ENCODE measurements around the gene PTK6. TPM values are rescaled to one million over a fixed set of nuclear protein-coding genes. Genes with fewer than 3 reads are reported as not detected.

Gene PTK6
- total RNA-seq, 1 experiment from 2014 or later = 6.7 TPM

DNA sequence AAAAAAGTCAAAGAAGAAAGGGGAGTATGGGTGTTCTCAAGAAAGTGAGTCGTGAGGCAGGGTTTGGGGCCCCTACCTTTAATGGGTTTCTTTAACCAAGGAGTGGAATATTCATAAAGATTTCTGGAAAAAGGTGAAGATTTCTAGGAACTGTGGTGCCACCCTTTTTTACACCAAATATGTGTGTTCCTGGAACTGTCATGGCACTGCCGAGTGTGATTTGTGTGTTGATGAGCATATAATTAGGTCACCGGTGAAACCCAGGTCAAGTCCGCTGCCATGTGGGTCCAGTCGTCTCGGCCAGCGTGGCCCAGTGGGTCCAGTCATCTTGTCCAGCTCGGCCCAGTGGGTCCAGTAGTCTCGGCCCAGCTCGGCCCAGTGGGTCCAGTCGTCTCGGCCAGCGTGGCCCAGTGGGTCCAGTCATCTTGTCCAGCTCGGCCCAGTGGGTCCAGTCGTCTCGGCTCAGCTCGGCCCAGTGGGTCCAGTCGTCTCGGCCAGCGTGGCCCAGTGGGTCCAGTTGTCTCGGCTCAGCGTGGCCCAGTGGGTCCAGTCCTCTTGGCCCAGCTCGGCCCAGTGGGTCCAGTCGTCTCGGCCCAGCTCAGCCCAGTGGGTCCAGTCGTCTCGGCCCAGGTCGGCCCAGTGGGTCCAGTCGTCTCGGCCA lies 30.0 kb downstream of the PTK6 start:
- H3K9me2 ChIP-seq (ENCODE audit: insufficient read depth) = no peaks in the 10 kb centered on the region
- H3K27me3 ChIP-seq (ENCODE audit: insufficient read depth, low read length) = no peaks in the 10 kb centered on the region
- H4K20me1 ChIP-seq (ENCODE audit: insufficient read depth) = no peaks in the 10 kb centered on the region
- no peaks in the 10 kb centered on the region; a peak in 1 of 4 replicates for H3K9me3 ChIP-seq (ENCODE audit: control insufficient read depth in 1 of 2, insufficient read depth in 1 of 2, low read depth in 1 of 2, low read length in 2 of 2)
- no TSS peak for BruUV-seq (replicated peaks)
- H3K9ac ChIP-seq (ENCODE audit: low read length) = no peak overlapping the region
- H2AFZ ChIP-seq (ENCODE audit: low read depth, low read length, poor library complexity, severe bottlenecking) = no peak overlapping the region
- intact Hi-C loops (cut with micrococcal nuclease) = no loop called here
- H3K4me3 ChIP-seq (replicated peaks in 1 of 2; ENCODE audit: low read depth in 1 of 2, low read length in 2 of 2) = no peak overlapping the region
- H3K27ac ChIP-seq (ENCODE audit: low read depth, low read length) = no peak overlapping the region
- TF ChIP-seq FOSL1 (IDR thresholded peaks at IDR 0.05; ENCODE audit: low read depth) = no peak
- TF ChIP-seq CEBPB (IDR thresholded peaks at IDR 0.05; ENCODE audit: low read depth) = no peak
- H3K36me3 ChIP-seq (ENCODE audit: control insufficient read depth in 1 of 2, insufficient read depth in 2 of 2, low read length in 2 of 2) = no peaks in the 10 kb centered on the region
- H3K4me1 ChIP-seq (ENCODE audit: control insufficient read depth in 1 of 2, insufficient read depth in 2 of 2, low read length in 2 of 2) = peaks cover 3% of the 10 kb centered on the region in 2 experiments; a peak in 3 of 4 replicates
- ChIA-PET RAD21 (ENCODE audit: low non-redundant PET in 1 of 2, low total read pairs in 2 of 2, uncharacterized antibody in 2 of 2, unreplicated experiment in 2 of 2) (no interaction called here), CTCF (no interaction called here), POLR2A (no interaction called here)
- no peak for DNase-seq (ENCODE audit: low read depth, low spot score)
- ATAC-seq = no peak
- H3K4me2 ChIP-seq (ENCODE audit: low read length) = no peak overlapping the region
- H3K79me2 ChIP-seq (ENCODE audit: insufficient read depth, low read length) = no peaks in the 10 kb centered on the region

DNA sequence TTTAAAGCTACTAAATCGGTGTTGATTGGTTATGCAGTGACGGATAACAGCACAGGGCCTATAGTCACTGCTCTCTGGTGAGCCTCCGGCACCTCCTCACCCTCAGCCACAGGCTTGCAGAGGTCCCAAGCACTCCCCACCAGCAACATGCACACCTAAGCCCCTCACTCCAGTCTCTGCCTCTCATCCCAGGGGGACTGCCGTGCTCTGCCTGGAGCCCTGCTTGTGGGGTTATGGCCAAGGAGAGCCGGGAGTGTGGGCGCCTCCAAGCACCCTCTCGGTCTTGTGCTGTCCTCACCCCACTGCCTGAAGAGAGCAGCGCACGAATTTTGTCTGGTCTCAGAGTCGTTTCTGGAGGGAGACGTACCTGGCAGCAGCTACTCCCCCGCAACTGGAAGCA lies 31.5 kb downstream of the PTK6 start:
- Histone ChIP-seq H3K9me2 (ENCODE audit: insufficient read depth) (no peaks in the 10 kb centered on the region), H3K79me2 (ENCODE audit: insufficient read depth, low read length) (no peaks in the 10 kb centered on the region), H3K4me2 (ENCODE audit: low read length) (no peak overlapping the region), H4K20me1 (ENCODE audit: insufficient read depth) (no peaks in the 10 kb centered on the region), H2AFZ (ENCODE audit: low read depth, low read length, poor library complexity, severe bottlenecking) (no peak overlapping the region), H3K27ac (ENCODE audit: low read depth, low read length) (no peak overlapping the region), H3K36me3 (ENCODE audit: control insufficient read depth in 1 of 2, insufficient read depth in 2 of 2, low read length in 2 of 2) (no peaks in the 10 kb centered on the region), H3K4me1 (ENCODE audit: control insufficient read depth in 1 of 2, insufficient read depth in 2 of 2, low read length in 2 of 2) (peaks cover 6 to 12% of the 10 kb centered on the region in 2 experiments; a peak in 3 of 4 replicates), H3K9ac (ENCODE audit: low read length) (no peak overlapping the region), H3K9me3 (ENCODE audit: control insufficient read depth in 1 of 2, insufficient read depth in 1 of 2, low read depth in 1 of 2, low read length in 2 of 2) (no peaks in the 10 kb centered on the region; a peak in 1 of 4 replicates), H3K4me3 (replicated peaks in 1 of 2; ENCODE audit: low read depth in 1 of 2, low read length in 2 of 2) (no peak overlapping the region), H3K27me3 (ENCODE audit: insufficient read depth, low read length) (no peaks in the 10 kb centered on the region)
- CTCF ChIA-PET = no interaction called here
- POLR2A ChIA-PET = no interaction called here
- intact Hi-C loops (cut with micrococcal nuclease) = no loop called here
- DNase-seq (ENCODE audit: low read depth, low spot score) = no peak
- no TSS peak for BruUV-seq (replicated peaks)
- RAD21 ChIA-PET (ENCODE audit: low non-redundant PET in 1 of 2, low total read pairs in 2 of 2, uncharacterized antibody in 2 of 2, unreplicated experiment in 2 of 2) = no interaction called here
- no peak for ATAC-seq
- TF ChIP-seq EGR1 (IDR thresholded peaks at IDR 0.05; ENCODE audit: low read depth) (no peak), SP1 (IDR thresholded peaks at IDR 0.05; ENCODE audit: low read depth) (no peak), ELF1 (IDR thresholded peaks at IDR 0.05; ENCODE audit: borderline replicate concordance, low read depth) (no peak), EZH2 (IDR thresholded peaks at IDR 0.05) (no peak), RAD21 (IDR thresholded peaks at IDR 0.05; ENCODE audit: low read depth) (no peak), YY1 (IDR thresholded peaks at IDR 0.05; ENCODE audit: extremely low read depth, insufficient replicate concordance, low read depth, low read length) (no peak), POLR2A (IDR thresholded peaks at IDR 0.05; ENCODE audit: borderline replicate concordance, extremely low read depth, insufficient read depth, insufficient read length) (no peak), EZH2phosphoT487 (IDR thresholded peaks at IDR 0.05; ENCODE audit: borderline replicate concordance) (no peak), FOSL1 (IDR thresholded peaks at IDR 0.05; ENCODE audit: low read depth) (no peak), POLR2AphosphoS5 (IDR thresholded peaks at IDR 0.05; ENCODE audit: low read depth, low read length) (no peak)
- TF ChIP-seq, protein P1, sequence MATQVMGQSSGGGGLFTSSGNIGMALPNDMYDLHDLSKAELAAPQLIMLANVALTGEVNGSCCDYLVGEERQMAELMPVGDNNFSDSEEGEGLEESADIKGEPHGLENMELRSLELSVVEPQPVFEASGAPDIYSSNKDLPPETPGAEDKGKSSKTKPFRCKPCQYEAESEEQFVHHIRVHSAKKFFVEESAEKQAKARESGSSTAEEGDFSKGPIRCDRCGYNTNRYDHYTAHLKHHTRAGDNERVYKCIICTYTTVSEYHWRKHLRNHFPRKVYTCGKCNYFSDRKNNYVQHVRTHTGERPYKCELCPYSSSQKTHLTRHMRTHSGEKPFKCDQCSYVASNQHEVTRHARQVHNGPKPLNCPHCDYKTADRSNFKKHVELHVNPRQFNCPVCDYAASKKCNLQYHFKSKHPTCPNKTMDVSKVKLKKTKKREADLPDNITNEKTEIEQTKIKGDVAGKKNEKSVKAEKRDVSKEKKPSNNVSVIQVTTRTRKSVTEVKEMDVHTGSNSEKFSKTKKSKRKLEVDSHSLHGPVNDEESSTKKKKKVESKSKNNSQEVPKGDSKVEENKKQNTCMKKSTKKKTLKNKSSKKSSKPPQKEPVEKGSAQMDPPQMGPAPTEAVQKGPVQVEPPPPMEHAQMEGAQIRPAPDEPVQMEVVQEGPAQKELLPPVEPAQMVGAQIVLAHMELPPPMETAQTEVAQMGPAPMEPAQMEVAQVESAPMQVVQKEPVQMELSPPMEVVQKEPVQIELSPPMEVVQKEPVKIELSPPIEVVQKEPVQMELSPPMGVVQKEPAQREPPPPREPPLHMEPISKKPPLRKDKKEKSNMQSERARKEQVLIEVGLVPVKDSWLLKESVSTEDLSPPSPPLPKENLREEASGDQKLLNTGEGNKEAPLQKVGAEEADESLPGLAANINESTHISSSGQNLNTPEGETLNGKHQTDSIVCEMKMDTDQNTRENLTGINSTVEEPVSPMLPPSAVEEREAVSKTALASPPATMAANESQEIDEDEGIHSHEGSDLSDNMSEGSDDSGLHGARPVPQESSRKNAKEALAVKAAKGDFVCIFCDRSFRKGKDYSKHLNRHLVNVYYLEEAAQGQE (IDR thresholded peaks at IDR 0.05; ENCODE audit: low read depth) = no peak
- TF ChIP-seq, protein P2, sequence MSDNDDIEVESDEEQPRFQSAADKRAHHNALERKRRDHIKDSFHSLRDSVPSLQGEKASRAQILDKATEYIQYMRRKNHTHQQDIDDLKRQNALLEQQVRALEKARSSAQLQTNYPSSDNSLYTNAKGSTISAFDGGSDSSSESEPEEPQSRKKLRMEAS (IDR thresholded peaks at IDR 0.05) = no peak
- TF ChIP-seq, protein P3, sequence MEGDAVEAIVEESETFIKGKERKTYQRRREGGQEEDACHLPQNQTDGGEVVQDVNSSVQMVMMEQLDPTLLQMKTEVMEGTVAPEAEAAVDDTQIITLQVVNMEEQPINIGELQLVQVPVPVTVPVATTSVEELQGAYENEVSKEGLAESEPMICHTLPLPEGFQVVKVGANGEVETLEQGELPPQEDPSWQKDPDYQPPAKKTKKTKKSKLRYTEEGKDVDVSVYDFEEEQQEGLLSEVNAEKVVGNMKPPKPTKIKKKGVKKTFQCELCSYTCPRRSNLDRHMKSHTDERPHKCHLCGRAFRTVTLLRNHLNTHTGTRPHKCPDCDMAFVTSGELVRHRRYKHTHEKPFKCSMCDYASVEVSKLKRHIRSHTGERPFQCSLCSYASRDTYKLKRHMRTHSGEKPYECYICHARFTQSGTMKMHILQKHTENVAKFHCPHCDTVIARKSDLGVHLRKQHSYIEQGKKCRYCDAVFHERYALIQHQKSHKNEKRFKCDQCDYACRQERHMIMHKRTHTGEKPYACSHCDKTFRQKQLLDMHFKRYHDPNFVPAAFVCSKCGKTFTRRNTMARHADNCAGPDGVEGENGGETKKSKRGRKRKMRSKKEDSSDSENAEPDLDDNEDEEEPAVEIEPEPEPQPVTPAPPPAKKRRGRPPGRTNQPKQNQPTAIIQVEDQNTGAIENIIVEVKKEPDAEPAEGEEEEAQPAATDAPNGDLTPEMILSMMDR (IDR thresholded peaks at IDR 0.05 in 2 of 3, conservative IDR thresholded peaks at IDR 0.05 in 1 of 3; ENCODE audit: borderline replicate concordance in 1 of 3, insufficient read depth in 1 of 3, low read depth in 2 of 3, low read length in 2 of 3) = no peak
- TF ChIP-seq, protein P4, sequence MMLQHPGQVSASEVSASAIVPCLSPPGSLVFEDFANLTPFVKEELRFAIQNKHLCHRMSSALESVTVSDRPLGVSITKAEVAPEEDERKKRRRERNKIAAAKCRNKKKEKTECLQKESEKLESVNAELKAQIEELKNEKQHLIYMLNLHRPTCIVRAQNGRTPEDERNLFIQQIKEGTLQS (IDR thresholded peaks at IDR 0.05) = no peak

Data from HCT116 (cell line).